RWPE1 (cell line): ENCODE data around the gene SLC29A2.
A peak's percentile ranks its signal among the peaks of the same experiment; 100 is the strongest.

Source experiments
- CTCF ChIA-PET: fragments of 350-600 bp; sonication (Branson Sonifier 250); formaldehyde crosslinking; extraction: SDS; loops from one replicate; lab custom pipeline; 2021; lab: Yijun Ruan, JAX
- POLR2A ChIA-PET: fragments of 400-600 bp; formaldehyde crosslinking; extraction: SDS; loops from one replicate; lab custom pipeline; 2020; ENCODE audit warnings: antibody characterized with exemption; ENCODE audit not compliant: low non-redundant PET; lab: Yijun Ruan, JAX
- DNase-seq: peaks from one replicate; pipeline ENCODE4 v3.0.0; 2012; ENCODE audit warnings: low spot score
- H3K27ac ChIP-seq: fragments of 450-650 bp; 2 replicates; pipeline ENCODE4 v1.5.1; 2017
- TF ChIP-seq, protein P1 (sequence below): fragments of 450-650 bp; conservative IDR thresholded peaks from 2 replicates; pipeline ENCODE4 v1.5.1; 2017; ENCODE audit warnings: low read depth, mild to moderate bottlenecking

SLC29A2 gene

DNA sequence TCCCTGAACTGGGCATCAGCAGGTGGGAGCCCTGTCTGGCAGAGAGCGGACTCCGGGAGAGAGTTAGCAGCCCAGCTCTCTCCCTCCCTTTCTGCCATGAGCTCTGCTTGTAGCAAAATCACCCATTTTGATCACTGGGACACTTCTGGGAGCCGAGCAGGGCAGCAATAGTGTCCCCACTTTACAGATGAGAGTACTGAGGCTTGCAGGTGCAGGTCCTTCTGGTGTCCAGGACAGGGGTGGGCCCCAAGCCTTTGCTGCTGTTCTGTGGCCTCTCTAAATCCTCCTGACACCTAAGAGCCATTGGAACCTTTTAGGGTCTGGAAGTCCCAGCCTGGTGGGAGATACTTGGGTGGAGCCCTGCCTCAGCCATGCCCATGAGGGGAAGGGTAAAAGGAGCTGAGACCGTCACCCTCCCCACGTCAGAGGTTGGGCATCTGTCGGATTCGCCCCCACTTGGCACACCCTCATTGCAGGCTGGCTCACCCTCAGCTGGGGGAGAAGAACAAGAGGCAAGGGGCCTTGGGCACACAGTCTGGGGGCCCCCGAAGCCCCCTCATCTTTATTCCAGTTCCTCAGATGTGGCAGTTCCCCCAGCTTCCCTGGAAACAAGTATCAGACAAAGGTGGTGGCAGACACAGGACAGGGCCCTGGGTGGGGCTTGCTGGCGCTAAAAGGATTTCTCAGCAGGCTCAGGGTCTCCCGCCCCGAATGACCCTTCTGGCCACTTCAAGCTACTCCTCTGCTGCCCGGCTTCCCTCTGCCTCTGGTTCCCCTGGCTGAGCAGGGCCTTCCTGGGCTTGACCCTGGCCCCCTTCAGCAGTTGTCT lies 39.8 kb downstream of the SLC29A2 start:
- CTCF ChIA-PET = no interaction called here
- TF ChIP-seq, protein P1, sequence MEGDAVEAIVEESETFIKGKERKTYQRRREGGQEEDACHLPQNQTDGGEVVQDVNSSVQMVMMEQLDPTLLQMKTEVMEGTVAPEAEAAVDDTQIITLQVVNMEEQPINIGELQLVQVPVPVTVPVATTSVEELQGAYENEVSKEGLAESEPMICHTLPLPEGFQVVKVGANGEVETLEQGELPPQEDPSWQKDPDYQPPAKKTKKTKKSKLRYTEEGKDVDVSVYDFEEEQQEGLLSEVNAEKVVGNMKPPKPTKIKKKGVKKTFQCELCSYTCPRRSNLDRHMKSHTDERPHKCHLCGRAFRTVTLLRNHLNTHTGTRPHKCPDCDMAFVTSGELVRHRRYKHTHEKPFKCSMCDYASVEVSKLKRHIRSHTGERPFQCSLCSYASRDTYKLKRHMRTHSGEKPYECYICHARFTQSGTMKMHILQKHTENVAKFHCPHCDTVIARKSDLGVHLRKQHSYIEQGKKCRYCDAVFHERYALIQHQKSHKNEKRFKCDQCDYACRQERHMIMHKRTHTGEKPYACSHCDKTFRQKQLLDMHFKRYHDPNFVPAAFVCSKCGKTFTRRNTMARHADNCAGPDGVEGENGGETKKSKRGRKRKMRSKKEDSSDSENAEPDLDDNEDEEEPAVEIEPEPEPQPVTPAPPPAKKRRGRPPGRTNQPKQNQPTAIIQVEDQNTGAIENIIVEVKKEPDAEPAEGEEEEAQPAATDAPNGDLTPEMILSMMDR = no peak

DNA sequence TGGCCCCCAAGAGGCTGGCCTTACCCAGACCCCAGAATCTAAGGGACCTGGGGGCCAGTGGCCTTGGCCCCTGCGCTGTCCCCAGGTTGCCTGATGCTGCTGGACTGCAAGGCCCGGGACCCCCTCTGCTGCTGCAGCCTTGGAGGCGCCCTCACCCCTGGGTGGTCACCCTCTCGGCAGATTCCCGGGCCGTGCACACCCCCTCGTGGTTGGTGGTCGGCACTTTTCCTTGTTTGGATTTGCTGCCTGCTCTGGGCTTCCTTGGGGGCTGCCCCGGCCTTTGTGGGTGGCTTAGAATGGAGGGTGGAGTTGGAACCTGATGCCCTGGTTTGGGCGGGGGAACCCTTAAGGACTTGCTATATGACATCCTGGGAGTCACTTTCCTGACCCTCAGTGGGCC lies 40.6 kb downstream of the SLC29A2 start:
- POLR2A ChIA-PET = no interaction called here
- DNase-seq = no peak
- peak overlapping the region; percentile 100 for H3K27ac ChIP-seq
- CTCF ChIA-PET = no interaction called here
- TF ChIP-seq, protein P1 = no peak

More for the DNA sequence above, 39.8 kb downstream of the SLC29A2 start:
- POLR2A ChIA-PET = interaction anchor here (1.3 kb wide), 1 partner anchor 13 kb away, joined by 3 read pairs; the partner anchor contains the start of gene BRMS1
- DNase-seq = no peak
- H3K27ac ChIP-seq = peak overlapping the region; percentile 100

DNA sequence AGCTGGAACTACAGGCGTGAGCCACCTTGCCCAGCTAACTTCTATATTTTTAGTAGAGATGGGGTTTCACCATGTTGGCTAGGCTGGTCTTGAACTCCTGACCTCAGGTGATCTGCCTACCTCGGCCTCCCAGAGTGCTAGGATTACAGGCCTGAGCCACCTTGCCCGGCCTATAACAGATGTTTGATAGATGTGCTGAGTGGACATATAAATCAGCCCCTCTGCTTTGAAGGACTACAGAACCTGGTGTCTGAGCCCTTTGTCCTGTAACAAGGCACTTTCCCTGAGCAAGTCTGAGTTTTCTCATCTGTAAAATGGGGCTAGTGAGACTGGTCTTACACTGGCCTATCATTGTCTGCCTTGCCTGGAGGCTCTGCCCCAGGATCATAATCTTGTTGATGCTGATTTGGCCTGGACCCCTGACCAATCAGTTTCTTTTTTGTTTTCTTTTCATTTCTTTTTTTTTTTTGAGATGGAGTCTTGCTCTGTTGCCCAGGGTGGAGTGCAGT lies 42.3 kb downstream of the SLC29A2 start:
- POLR2A ChIA-PET = no interaction called here
- CTCF ChIA-PET = interaction anchor here (0.7 to 1.1 kb wide), 3 partner anchors 12 to 15 kb away, joined by 3 to 5 read pairs (median 4); partner anchors contain the start of genes BRMS1 and CD248

DNA sequence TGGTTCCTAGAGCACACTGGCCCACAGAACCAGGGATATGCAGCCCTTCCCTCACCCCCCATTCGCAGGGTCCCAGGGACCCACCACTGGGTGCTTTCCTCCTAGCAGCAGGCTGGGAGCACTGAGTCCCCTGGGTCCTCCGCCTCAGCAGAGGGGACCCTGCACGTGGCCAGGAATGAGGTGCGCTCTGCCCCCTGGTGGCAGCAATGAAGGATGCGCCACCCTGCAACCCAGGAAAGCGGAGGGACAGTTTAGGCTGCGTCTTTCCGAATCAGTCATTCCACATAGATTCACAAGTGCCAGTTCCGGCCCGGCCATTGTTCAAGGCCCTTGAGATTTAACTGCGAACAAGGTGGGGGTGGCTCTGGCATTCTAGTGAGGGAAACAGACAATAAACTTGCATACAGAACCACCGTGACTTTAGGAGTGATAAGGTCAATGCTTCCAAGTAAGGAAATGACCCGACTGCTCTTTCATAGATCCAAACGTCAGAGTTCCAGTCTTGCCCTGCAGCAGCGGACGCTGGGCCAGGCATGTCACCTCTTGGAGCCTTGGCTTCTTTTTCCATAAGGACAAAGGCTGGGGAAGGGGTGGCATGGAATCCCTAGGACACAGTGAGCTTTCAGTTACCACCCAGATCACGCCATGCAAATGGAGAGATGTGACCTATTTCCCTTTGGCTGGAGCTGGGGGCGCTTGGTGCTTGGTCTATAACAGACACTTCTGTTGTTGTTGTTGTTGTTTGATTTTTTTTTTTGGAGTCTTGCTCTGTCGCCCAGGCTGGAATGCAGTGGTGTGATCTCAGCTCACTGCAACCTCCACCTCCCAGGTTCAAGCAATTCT lies 43.0 kb downstream of the SLC29A2 start:
- POLR2A ChIA-PET = no interaction called here
- peak overlapping the region; percentile 100 for H3K27ac ChIP-seq
- TF ChIP-seq, protein P1 = peak; percentile 91
- CTCF ChIA-PET = interaction anchor here (0.7 to 1.1 kb wide), 3 partner anchors 11 to 16 kb away, joined by 3 to 5 read pairs (median 4); partner anchors contain the start of genes BRMS1 and CD248
- peak; percentile 65 for DNase-seq

More for the DNA sequence above, 42.3 kb downstream of the SLC29A2 start:
- H3K27ac ChIP-seq = peak overlapping the region; percentile 100
- no peak for DNase-seq
- TF ChIP-seq, protein P1 = no peak

DNA sequence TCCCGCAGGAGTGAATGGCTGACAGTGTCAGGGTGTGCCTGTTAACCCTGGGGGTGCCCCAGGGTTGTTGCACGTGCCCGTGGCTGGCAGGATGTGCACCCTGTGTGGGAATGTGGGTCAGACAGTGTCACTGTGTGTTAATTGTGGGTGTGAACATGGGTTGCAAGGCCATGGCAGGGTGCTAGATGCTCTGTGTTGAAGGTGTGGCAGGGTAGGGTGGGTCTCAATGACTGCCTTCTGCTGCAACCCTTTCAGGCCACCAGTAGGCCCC lies 43.6 kb downstream of the SLC29A2 start:
- DNase-seq = no peak
- H3K27ac ChIP-seq = peak overlapping the region; percentile 100
- ChIA-PET POLR2A (no interaction called here), CTCF (no interaction called here)
- TF ChIP-seq, protein P1 = no peak
